Brain microvascular endothelial cell (primary cell): Measurements from ENCODE around the gene PTPRD.

Experiments
- DNase-seq: peaks from one replicate; pipeline ENCODE4 v3.0.0-alpha.2; 2020
- H3K27ac ChIP-seq: fragments of 250-450 bp; sonication (Bioruptor Pico); 2 replicates; pipeline ENCODE4 v1.5.1; 2020; ENCODE audit warnings: mild to moderate bottlenecking, moderate library complexity
- H3K27me3 ChIP-seq: fragments of 250-450 bp; sonication (Bioruptor Pico); replicated peaks from 2 replicates; pipeline ENCODE4 v1.5.1; 2020; ENCODE audit warnings: mild to moderate bottlenecking
- H3K36me3 ChIP-seq: fragments of 250-450 bp; sonication (Bioruptor Pico); replicated peaks from 2 replicates; pipeline ENCODE4 v1.5.1; 2020; ENCODE audit warnings: mild to moderate bottlenecking
- H3K4me3 ChIP-seq: 2 replicates; pipeline ENCODE4 v1.5.1; 2011; ENCODE audit warnings: low read depth, mild to moderate bottlenecking, control low read depth, low read length, moderate library complexity
- in situ Hi-C: cut with HindIII; loops from 2 replicates; pipeline ENCODE4 v1.10.0; 2017; ENCODE audit warnings: low sequenced_read_pairs, low pct_ligation_motif_present
- TF ChIP-seq, protein P1 (sequence below): IDR thresholded peaks from 2 replicates; pipeline ENCODE4 v1.5.1; 2011; ENCODE audit warnings: low read depth, mild to moderate bottlenecking, moderate library complexity, low read length, control low read depth, inconsistent platforms; ENCODE audit errors: missing control alignments

Gene PTPRD

DNA sequence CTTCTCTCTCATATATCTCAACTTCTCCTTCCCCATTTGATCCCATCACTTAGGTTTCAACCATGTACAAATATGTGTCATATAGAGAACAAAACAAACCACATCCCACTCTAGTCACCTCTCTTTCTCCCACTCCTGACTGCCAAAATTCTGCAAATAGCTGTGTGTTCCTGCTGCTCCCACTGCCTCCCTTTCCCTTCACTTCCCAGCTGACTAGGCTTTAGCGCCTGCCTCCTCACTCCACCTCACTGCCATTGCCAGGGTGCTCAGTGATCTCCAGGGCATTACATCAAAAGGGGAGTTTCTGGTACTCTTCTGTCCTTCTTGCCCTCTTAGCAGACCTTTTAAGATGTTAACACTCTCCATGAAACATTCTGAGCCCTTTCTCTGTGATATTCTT is 2137.9 kb downstream of the PTPRD start:
- TF ChIP-seq, protein P1, sequence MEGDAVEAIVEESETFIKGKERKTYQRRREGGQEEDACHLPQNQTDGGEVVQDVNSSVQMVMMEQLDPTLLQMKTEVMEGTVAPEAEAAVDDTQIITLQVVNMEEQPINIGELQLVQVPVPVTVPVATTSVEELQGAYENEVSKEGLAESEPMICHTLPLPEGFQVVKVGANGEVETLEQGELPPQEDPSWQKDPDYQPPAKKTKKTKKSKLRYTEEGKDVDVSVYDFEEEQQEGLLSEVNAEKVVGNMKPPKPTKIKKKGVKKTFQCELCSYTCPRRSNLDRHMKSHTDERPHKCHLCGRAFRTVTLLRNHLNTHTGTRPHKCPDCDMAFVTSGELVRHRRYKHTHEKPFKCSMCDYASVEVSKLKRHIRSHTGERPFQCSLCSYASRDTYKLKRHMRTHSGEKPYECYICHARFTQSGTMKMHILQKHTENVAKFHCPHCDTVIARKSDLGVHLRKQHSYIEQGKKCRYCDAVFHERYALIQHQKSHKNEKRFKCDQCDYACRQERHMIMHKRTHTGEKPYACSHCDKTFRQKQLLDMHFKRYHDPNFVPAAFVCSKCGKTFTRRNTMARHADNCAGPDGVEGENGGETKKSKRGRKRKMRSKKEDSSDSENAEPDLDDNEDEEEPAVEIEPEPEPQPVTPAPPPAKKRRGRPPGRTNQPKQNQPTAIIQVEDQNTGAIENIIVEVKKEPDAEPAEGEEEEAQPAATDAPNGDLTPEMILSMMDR: no peak
- in situ Hi-C loops: no loop called here
- Histone ChIP-seq H3K36me3 (no peaks in the 10 kb centered on the region), H3K27me3 (no peaks in the 10 kb centered on the region), H3K4me3 (no peak overlapping the region), H3K27ac (no peak overlapping the region)
- DNase-seq: no peak

DNA sequence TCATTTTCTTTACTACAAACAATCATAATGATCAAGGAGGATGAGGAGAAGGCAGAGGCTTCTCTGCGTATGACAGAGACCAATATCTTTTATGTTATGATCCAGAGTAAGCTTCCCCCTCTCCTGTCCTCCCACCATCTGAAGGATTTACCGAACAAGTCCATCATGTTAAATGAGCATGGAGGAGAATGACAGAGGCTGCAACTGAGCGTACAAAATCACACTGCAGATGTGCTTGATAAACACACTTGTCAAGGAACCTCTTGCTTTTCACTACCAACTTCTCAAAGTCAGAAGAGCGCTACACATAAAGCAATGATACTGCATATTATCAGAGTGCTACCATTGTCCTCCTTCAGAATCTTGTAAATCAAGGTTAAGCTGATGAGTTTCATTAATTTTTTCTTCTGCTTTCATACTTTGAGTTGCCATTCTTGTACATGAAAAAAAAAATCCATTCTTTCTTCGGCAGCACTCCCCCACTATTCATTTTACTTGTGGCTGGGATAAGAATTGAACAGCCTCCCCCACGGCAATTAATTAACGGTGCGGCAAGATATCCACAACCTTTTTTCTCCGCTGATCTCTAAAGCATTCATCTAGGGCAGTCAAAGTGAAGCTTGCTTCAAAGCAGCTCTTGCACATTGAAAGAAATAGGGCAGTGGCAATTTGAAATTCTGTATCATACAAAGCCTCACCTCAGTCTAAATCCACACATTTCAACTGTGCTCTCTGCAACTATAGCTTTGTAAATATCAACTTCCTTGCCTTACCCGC is 2139.4 kb downstream of the PTPRD start:
- DNase-seq: no peak
- TF ChIP-seq, protein P1: no peak
- no peak overlapping the region for H3K27ac ChIP-seq
- no peaks in the 10 kb centered on the region for H3K27me3 ChIP-seq
- H3K4me3 ChIP-seq: no peak overlapping the region
- in situ Hi-C loops: no loop called here
- no peaks in the 10 kb centered on the region for H3K36me3 ChIP-seq

DNA sequence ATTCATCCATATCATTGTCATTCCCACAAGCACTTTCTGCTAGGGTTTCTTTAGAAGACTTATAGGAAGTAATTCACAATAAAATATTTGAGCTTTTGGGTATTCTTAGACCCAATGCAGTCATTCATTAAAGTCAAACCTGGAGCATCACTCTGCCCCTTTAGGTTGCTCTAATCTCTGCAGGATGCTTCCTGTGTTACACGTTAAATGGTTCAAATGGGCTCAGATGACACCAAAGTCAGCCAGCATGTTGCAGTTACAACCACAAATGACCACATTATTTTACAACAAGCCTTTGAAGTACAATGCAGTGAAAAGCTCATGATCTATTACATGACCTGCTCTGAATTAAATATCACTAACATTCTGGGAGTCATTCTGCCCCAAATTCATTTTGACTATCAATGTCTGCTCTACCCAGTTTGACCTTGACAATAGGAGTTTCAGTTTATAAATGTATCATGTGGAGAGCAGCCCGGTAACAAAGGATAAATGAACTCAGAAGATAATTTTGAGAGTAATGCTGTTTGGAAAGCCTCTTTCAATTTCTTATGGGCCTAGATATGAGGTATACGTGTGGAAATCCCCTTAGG is 2144.7 kb downstream of the PTPRD start:
- TF ChIP-seq, protein P1: no peak
- no peak overlapping the region for H3K27ac ChIP-seq
- in situ Hi-C loops: no loop called here
- DNase-seq: no peak
- no peaks in the 10 kb centered on the region for H3K27me3 ChIP-seq
- H3K36me3 ChIP-seq: no peaks in the 10 kb centered on the region
- no peak overlapping the region for H3K4me3 ChIP-seq

DNA sequence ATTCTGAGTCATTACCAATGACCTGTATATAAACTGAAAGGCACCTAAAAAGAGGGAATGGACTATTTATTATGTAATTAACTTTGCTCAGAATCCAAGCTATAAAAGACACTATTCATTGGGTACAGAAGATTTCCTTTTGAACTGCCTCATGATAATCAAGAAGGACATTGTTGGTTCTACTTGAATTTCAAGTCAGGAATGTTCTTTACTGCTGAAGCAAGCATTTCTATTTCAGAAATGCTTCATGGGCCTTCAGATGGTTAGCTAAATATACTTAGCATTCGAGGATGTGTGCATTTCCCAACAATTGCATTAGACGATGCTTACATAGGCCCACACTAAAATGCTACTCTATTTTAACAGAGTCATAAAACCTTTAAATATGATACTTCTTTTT is 2155.0 kb downstream of the PTPRD start:
- Histone ChIP-seq H3K27ac (no peak overlapping the region), H3K4me3 (no peak overlapping the region), H3K27me3 (no peaks in the 10 kb centered on the region), H3K36me3 (no peaks in the 10 kb centered on the region)
- DNase-seq: no peak
- in situ Hi-C loops: no loop called here
- TF ChIP-seq, protein P1: no peak

DNA sequence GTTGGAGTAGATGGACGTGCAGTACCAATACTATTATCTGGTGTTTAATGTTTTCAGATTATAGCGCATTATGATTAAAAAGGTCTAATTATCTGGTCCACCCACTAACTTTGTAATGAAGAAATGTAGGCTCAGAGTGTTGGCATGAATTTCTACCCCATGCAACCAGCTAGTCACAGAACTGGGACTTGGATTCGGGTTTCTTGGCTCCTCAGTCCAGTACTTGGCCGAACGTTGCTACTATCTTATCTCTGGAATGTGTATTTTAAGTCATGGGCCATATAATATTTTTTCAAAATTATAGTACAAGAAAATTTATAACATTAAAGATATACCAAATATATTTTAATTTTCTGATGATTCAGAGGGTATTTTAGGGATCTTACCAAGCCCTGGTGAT is 2155.7 kb downstream of the PTPRD start:
- in situ Hi-C loops: no loop called here
- H3K27ac ChIP-seq: no peak overlapping the region
- TF ChIP-seq, protein P1: no peak
- H3K27me3 ChIP-seq: no peaks in the 10 kb centered on the region
- no peak for DNase-seq
- no peak overlapping the region for H3K4me3 ChIP-seq
- no peaks in the 10 kb centered on the region for H3K36me3 ChIP-seq
